K562 (cell line): ENCODE data around the gene COPG2. TPM values are rescaled to one million over a fixed set of nuclear protein-coding genes. Genes with fewer than 3 reads are reported as not detected.
A peak's percentile ranks its signal among the peaks of the same experiment; 100 is the strongest.

Source experiments
- AFF1 ChIP-seq, 2 experiments: fragments of 450-650 bp; IDR thresholded peaks; 2 replicates each; pipeline ENCODE4 v1.6.1; 2018; ENCODE audit warnings: mild to moderate bottlenecking in 2 of 2, low read depth in 1 of 2; ENCODE audit not compliant: partially characterized antibody in 2 of 2
- BCOR ChIP-seq: fragments of 450-650 bp; IDR thresholded peaks from 2 replicates; pipeline ENCODE4 v1.6.1; 2016
- CBFA2T3 ChIP-seq: fragments of 450-650 bp; IDR thresholded peaks from 2 replicates; pipeline ENCODE4 v1.6.1; 2017
- CCNT2 ChIP-seq: IDR thresholded peaks from 2 replicates; pipeline ENCODE4 v1.6.1; 2011; ENCODE audit warnings: borderline replicate concordance, low read depth, mild to moderate bottlenecking, moderate library complexity, mixed read lengths, low read length; ENCODE audit not compliant: insufficient read length; ENCODE audit errors: extremely low read depth
- CTBP1 ChIP-seq: fragments of 450-650 bp; IDR thresholded peaks from 2 replicates; pipeline ENCODE4 v1.6.1; 2016; ENCODE audit warnings: borderline replicate concordance
- DNMT1 ChIP-seq: fragments of 450-650 bp; IDR thresholded peaks from 2 replicates; pipeline ENCODE4 v1.6.1; 2016; ENCODE audit warnings: antibody characterized with exemption, mild to moderate bottlenecking
- ESRRA ChIP-seq: fragments of 450-650 bp; IDR thresholded peaks from 2 replicates; pipeline ENCODE4 v1.6.1; 2014; ENCODE audit warnings: low read depth, mild to moderate bottlenecking, moderate library complexity, borderline replicate concordance
- FIP1L1 ChIP-seq: fragments of 200-400 bp; formaldehyde crosslinking; IDR thresholded peaks from 2 replicates; pipeline ENCODE4 v1.6.1; 2018; ENCODE audit warnings: mild to moderate bottlenecking, low read depth, low read length; ENCODE audit not compliant: poor library complexity, severe bottlenecking
- HES1 ChIP-seq: fragments of 450-650 bp; IDR thresholded peaks from 2 replicates; pipeline ENCODE4 v1.6.1; 2016; ENCODE audit warnings: low read depth, mild to moderate bottlenecking, moderate library complexity
- HMGN3 ChIP-seq: IDR thresholded peaks from 2 replicates; pipeline ENCODE4 v1.6.1; 2011; ENCODE audit warnings: borderline replicate concordance, low read depth, mild to moderate bottlenecking, mixed read lengths, low read length; ENCODE audit not compliant: insufficient read length; ENCODE audit errors: extremely low read depth
- KDM2B ChIP-seq: fragments of 250-450 bp; sonication (Bioruptor Pico); IDR thresholded peaks from 2 replicates; pipeline ENCODE4 v1.8.0; 2021; ENCODE audit warnings: mild to moderate bottlenecking, moderate library complexity
- KLF16 ChIP-seq: IDR thresholded peaks from 2 replicates; pipeline ENCODE4 v1.6.1; 2016; ENCODE audit warnings: antibody characterized with exemption
- NCOA1 ChIP-seq: fragments of 450-650 bp; IDR thresholded peaks from 2 replicates; pipeline ENCODE4 v1.6.1; 2016; ENCODE audit warnings: low read depth
- NFE2 ChIP-seq: IDR thresholded peaks from 2 replicates; pipeline ENCODE4 v1.6.1; 2014; ENCODE audit warnings: antibody characterized with exemption, low read depth
- POLR2AphosphoS5 ChIP-seq: IDR thresholded peaks from 2 replicates; pipeline ENCODE4 v1.6.1; 2011; ENCODE audit warnings: mild to moderate bottlenecking, low read depth, low read length, moderate library complexity; ENCODE audit not compliant: control insufficient read depth, insufficient read depth
- SMARCE1 ChIP-seq: fragments of 450-650 bp; IDR thresholded peaks from 2 replicates; pipeline ENCODE4 v1.7.1; 2016; ENCODE audit warnings: mild to moderate bottlenecking
- TAL1 ChIP-seq: fragments of 450-650 bp; IDR thresholded peaks from 2 replicates; pipeline ENCODE4 v1.6.1; 2016; ENCODE audit warnings: mild to moderate bottlenecking
- TEAD4 ChIP-seq, 2 experiments: sonication (generic) in 1 of 2; formaldehyde crosslinking in 1 of 2; IDR thresholded peaks; 2 replicates each; pipeline versions ENCODE4 v1.6.1 to v1.8.0; 2012 to 2022; ENCODE audit warnings: borderline replicate concordance in 1 of 2, inconsistent platforms in 1 of 2, low read length in 1 of 2, mild to moderate bottlenecking in 1 of 2, missing genetic modification reagents in 1 of 2
- TRIM24 ChIP-seq, 2 experiments: fragments of 450-650 bp; IDR thresholded peaks; 2 replicates each; pipeline ENCODE4 v1.6.1; 2016
- ZBTB8A ChIP-seq: fragments of 450-650 bp; IDR thresholded peaks from 2 replicates; pipeline ENCODE4 v1.6.1; 2018; ENCODE audit warnings: mild to moderate bottlenecking, moderate library complexity; ENCODE audit not compliant: partially characterized antibody
- ZHX1 ChIP-seq: fragments of 150-350 bp; conservative IDR thresholded peaks from 2 replicates; pipeline ENCODE4 v1.6.1; 2014; ENCODE audit warnings: low read length
- polyA plus RNA-seq, 8 experiments: library from polyadenylated mRNA; depleted of rRNA in 4 of 8; stranded (reverse) in 5 of 8; unstranded in 3 of 8; fragments of >200 nt; fragmentation: Nextera tagmentation in 2 of 8; fragmentation: Illumina TruSeq in 1 of 8; extraction: Ambion mirVana in 2 of 8; extraction: Trizol in 1 of 8; gene quantifications; 2 replicates each; pipeline versions ENCODE4 v1.2.1 to v1.2.3, GENCODE V29; 2011 to 2014; ENCODE audit warnings: inconsistent platforms in 1 of 8, missing spikeins in 1 of 8
- total RNA-seq, 7 experiments: library from RNA; depleted of rRNA in 6 of 7; stranded (reverse); fragments of >200 nt in 6 of 7; fragmentation: Illumina TruSeq in 2 of 7; extraction: Trizol in 2 of 7; gene quantifications; 2 replicates each; pipeline versions ENCODE4 v1.2.1 to v1.2.3, GENCODE V29; 2011 to 2021; ENCODE audit warnings: low replicate concordance in 1 of 7

The COPG2 gene
- total and polyA plus RNA-seq, 9 of the 15 experiments (the other 6 are each of a cell fraction or from before 2014, with no cell fraction given), result 6.6 to 104 (median 32.5) TPM

GRCh38 chr7:130494431-130494858 is 174.1 kb downstream of the COPG2 start (continued):
- TF ChIP-seq NFE2 (peak; percentile 57), ESRRA (peak; percentile 74; the same call in 1 of the 2 replicates), NCOA1 (peak; percentile 66; the same call in 1 of the 2 replicates), HES1 (peak; percentile 87), CCNT2 (peak; percentile 85), BCOR (peak; percentile 37; the same call in 1 of the 2 replicates), KLF16 (peak; percentile 81), TEAD4 (IDR thresholded peaks at IDR 0.05; ENCODE audit: low read length) (peak; percentile 95), TEAD4 (CRISPR knock-in tag; IDR thresholded peaks at IDR 0.05; ENCODE audit: borderline replicate concordance) (no peak), POLR2AphosphoS5 (peak; percentile 63; the same call in 1 of the 2 replicates), SMARCE1 (peak; percentile 97), ZBTB8A (no peak), CTBP1 (peak; percentile 63; the same call in 1 of the 2 replicates), ZHX1 (no peak), AFF1 (IDR thresholded peaks at IDR 0.05; ENCODE audit: low read depth in 1 of 2, partially characterized antibody in 2 of 2) (peak; percentile 22 to 47), KDM2B (CRISPR knock-in tag) (no peak), CBFA2T3 (peak; percentile 91), DNMT1 (no peak), TRIM24 (IDR thresholded peaks at IDR 0.05) (peak in 1 of 2 experiments; percentile 81; a peak in 2 of 4 replicates), HMGN3 (peak; percentile 59), TAL1 (peak; percentile 94), FIP1L1 (no peak)
